Left ventricle myocardium inferior (tissue), 1 donor: ENCODE data around the gene KRT7. TPM values are rescaled to one million over a fixed set of nuclear protein-coding genes. Genes with fewer than 3 reads are reported as not detected.
"Not testable (repeated sequence)": the region's sequence is repeated elsewhere in the genome, so short reads cannot be mapped to it uniquely, and the experiment has no call there.

ENCODE experiments used
- DNase-seq: peaks from one replicate; pipeline ENCODE4 v3.0.0-alpha.2; 2020
- H3K27ac ChIP-seq: fragments of 200-600 bp; replicated peaks from 2 replicates; pipeline ENCODE4 v1.8.0; 2021
- H3K27me3 ChIP-seq: fragments of 200-600 bp; 2 replicates; pipeline ENCODE4 v1.8.0; 2021; ENCODE audit warnings: low read depth
- H3K36me3 ChIP-seq: fragments of 200-600 bp; 2 replicates; pipeline ENCODE4 v1.8.0; 2021
- H3K4me1 ChIP-seq: fragments of 200-600 bp; 2 replicates; pipeline ENCODE4 v1.8.0; 2021
- H3K4me3 ChIP-seq: fragments of 200-600 bp; 2 replicates; pipeline ENCODE4 v1.8.0; 2021; ENCODE audit warnings: mild to moderate bottlenecking, moderate library complexity
- H3K9me3 ChIP-seq: fragments of 200-600 bp; replicated peaks from 2 replicates; pipeline ENCODE4 v1.8.0; 2021
- CTCF ChIP-seq: fragments of 200-600 bp; IDR thresholded peaks from 2 replicates; pipeline ENCODE4 v1.8.0; 2021; ENCODE audit warnings: antibody characterized with exemption, mild to moderate bottlenecking, borderline replicate concordance
- intact Hi-C: fragments of 100-400 bp; cut with micrococcal nuclease; formaldehyde crosslinking; loops from one replicate; pipeline ENCODE4 v1.11.0; 2022
- total RNA-seq: library from RNA; stranded (reverse); fragmentation: NEBNext Ultra II Directional; extraction: Animal tissue kit (Norgen Biotek cat#: 25700); gene quantifications from one replicate; pipeline ENCODE4 v1.2.1, GENCODE V29; 2021
- donor health status: DM: no; HTN: yes; CAD: no; lungs with severe emphysema.

The KRT7 gene
- total RNA-seq, 1 donor from 2014 or later, result not detected

- H3K36me3 ChIP-seq, result no peaks in the 10 kb centered on the region
- H3K4me1 ChIP-seq, result peaks cover 28% of the 10 kb centered on the region
- H3K4me3 ChIP-seq, result no peak overlapping the region
- intact Hi-C loops, result no loop called here
- no peak for TF ChIP-seq CTCF
- no peak overlapping the region for H3K27ac ChIP-seq
- no peaks in the 10 kb centered on the region for H3K9me3 ChIP-seq
- H3K27me3 ChIP-seq, result peaks cover 81% of the 10 kb centered on the region
- DNase-seq, result no peak
Observed at GRCh38 chr12:52251367-52252051, 18.5 kb downstream of the KRT7 start.

GRCh38 chr12:52252175-52252615, 19.2 kb downstream of the KRT7 start:
- H3K9me3 ChIP-seq, H3K27ac ChIP-seq, H3K4me3 ChIP-seq, intact Hi-C loops, DNase-seq, H3K36me3 ChIP-seq: not testable (repeated sequence)
- Histone ChIP-seq H3K27me3 (peaks cover 88% of the 10 kb centered on the region), H3K4me1 (peaks cover 28% of the 10 kb centered on the region)

- no peak overlapping the region for H3K27ac ChIP-seq
- no peak overlapping the region for H3K4me3 ChIP-seq
- no peak for DNase-seq
- no peak for TF ChIP-seq CTCF
- intact Hi-C loops, result no loop called here
- H3K4me1 ChIP-seq, result peaks cover 24% of the 10 kb centered on the region
- H3K9me3 ChIP-seq, result no peaks in the 10 kb centered on the region
- H3K27me3 ChIP-seq, result peaks cover 94% of the 10 kb centered on the region
- no peaks in the 10 kb centered on the region for H3K36me3 ChIP-seq
Observed at GRCh38 chr12:52252728-52253343, 19.8 kb downstream of the KRT7 start.

GRCh38 chr12:52253391-52254179, 20.5 kb downstream of the KRT7 start:
- no peak for DNase-seq
- H3K27me3 ChIP-seq, result peaks cover 95% of the 10 kb centered on the region
- no peak for TF ChIP-seq CTCF
- no peak overlapping the region for H3K4me3 ChIP-seq
- H3K4me1 ChIP-seq, result peaks cover 27% of the 10 kb centered on the region
- intact Hi-C loops, result no loop called here
- no peak overlapping the region for H3K27ac ChIP-seq
- no peaks in the 10 kb centered on the region for H3K9me3 ChIP-seq
- no peaks in the 10 kb centered on the region for H3K36me3 ChIP-seq

GRCh38 chr12:52254180-52254964, 21.3 kb downstream of the KRT7 start:
- H3K27ac ChIP-seq, result no peak overlapping the region
- no peak for DNase-seq
- H3K9me3 ChIP-seq, result no peaks in the 10 kb centered on the region
- no peaks in the 10 kb centered on the region for H3K36me3 ChIP-seq
- peaks cover 95% of the 10 kb centered on the region for H3K27me3 ChIP-seq
- intact Hi-C loops, result no loop called here
- H3K4me1 ChIP-seq, result peaks cover 21% of the 10 kb centered on the region
- H3K4me3 ChIP-seq, result no peak overlapping the region
- TF ChIP-seq CTCF, result no peak
